Neuronal stem cell (in vitro differentiated cells): ENCODE data around the gene RABL6.
A peak's percentile ranks its signal among the peaks of the same experiment; 100 is the strongest.
"Not testable (repeated sequence)": the region's sequence is repeated elsewhere in the genome, so short reads cannot be mapped to it uniquely, and the experiment has no call there.

Experiments used
- DNase-seq: peaks from one replicate; pipeline ENCODE4 v3.0.0-alpha.2; 2013; ENCODE audit warnings: low spot score
- H2AFZ ChIP-seq: one replicate; pipeline ENCODE4 v1.6.1; 2013; ENCODE audit warnings: mild to moderate bottlenecking, low read length, inconsistent platforms
- H2AK5ac ChIP-seq: 2 replicates; pipeline ENCODE4 v1.6.1; 2013; ENCODE audit warnings: low read depth, mild to moderate bottlenecking, inconsistent platforms, low read length, moderate library complexity, mixed read lengths
- H2BK120ac ChIP-seq: 2 replicates; pipeline ENCODE4 v1.6.1; 2013; ENCODE audit warnings: low read depth, mild to moderate bottlenecking, inconsistent platforms, low read length, moderate library complexity, mixed read lengths
- H2BK12ac ChIP-seq: one replicate; pipeline ENCODE4 v1.6.1; 2013; ENCODE audit warnings: low read length, inconsistent platforms
- H2BK15ac ChIP-seq: 2 replicates; pipeline ENCODE4 v1.6.1; 2013; ENCODE audit warnings: mild to moderate bottlenecking, low read length, inconsistent platforms, mixed read lengths
- H2BK5ac ChIP-seq: one replicate; pipeline ENCODE4 v1.6.1; 2013; ENCODE audit warnings: inconsistent platforms, mild to moderate bottlenecking, low read length, moderate library complexity
- H3K14ac ChIP-seq: one replicate; pipeline ENCODE4 v1.6.1; 2013; ENCODE audit warnings: low read length, inconsistent platforms
- H3K18ac ChIP-seq: 2 replicates; pipeline ENCODE4 v1.6.1; 2013; ENCODE audit warnings: low read length, inconsistent platforms
- H3K23ac ChIP-seq: 2 replicates; pipeline ENCODE4 v1.6.1; 2013; ENCODE audit warnings: low read depth, mild to moderate bottlenecking, mixed read lengths, low read length, inconsistent platforms; ENCODE audit not compliant: poor library complexity
- H3K27ac ChIP-seq: replicated peaks from 3 replicates; pipeline ENCODE4 v1.5.1; 2013; ENCODE audit warnings: low read length, inconsistent platforms
- H3K27me3 ChIP-seq, 3 experiments: 2 replicates each; pipeline ENCODE4 v1.6.1; 2013; ENCODE audit warnings: low read length in 3 of 3, mild to moderate bottlenecking in 2 of 3, inconsistent platforms in 1 of 3, low read depth in 1 of 3, mixed read lengths in 1 of 3, moderate library complexity in 1 of 3; ENCODE audit not compliant: control insufficient read depth in 3 of 3, insufficient read depth in 3 of 3
- H3K36me3 ChIP-seq, 2 donors: replicated peaks in 1 of 2; 2 replicates each; pipeline ENCODE4 v1.6.1; 2013; ENCODE audit warnings: low read length in 2 of 2; ENCODE audit not compliant: control insufficient read depth in 2 of 2, insufficient read depth in 2 of 2
- H3K4ac ChIP-seq: 2 replicates; pipeline ENCODE4 v1.6.1; 2013; ENCODE audit warnings: inconsistent platforms, mild to moderate bottlenecking, low read length, moderate library complexity
- H3K4me1 ChIP-seq, 2 donors: 1 replicate in 1 of 2; 2 replicates in 1 of 2; pipeline ENCODE4 v1.6.1; 2013; ENCODE audit warnings: low read length in 2 of 2, low read depth in 1 of 2; ENCODE audit not compliant: control insufficient read depth in 2 of 2, insufficient read depth in 1 of 2
- H3K4me2 ChIP-seq: one replicate; pipeline ENCODE4 v1.6.1; 2013; ENCODE audit warnings: mild to moderate bottlenecking, low read length, inconsistent platforms; ENCODE audit not compliant: insufficient read depth, poor library complexity, severe bottlenecking
- H3K4me3 ChIP-seq, 2 donors: 2 replicates each; pipeline ENCODE4 v1.5.1; 2013; ENCODE audit warnings: low read length in 2 of 2, mild to moderate bottlenecking in 2 of 2, inconsistent platforms in 1 of 2, moderate library complexity in 1 of 2
- H3K79me1 ChIP-seq: one replicate; pipeline ENCODE4 v1.6.1; 2013; ENCODE audit warnings: low read depth, mild to moderate bottlenecking, inconsistent platforms, low read length, moderate library complexity
- H3K9ac ChIP-seq: one replicate; pipeline ENCODE4 v1.6.1; 2013; ENCODE audit warnings: mild to moderate bottlenecking, low read depth, low read length, inconsistent platforms; ENCODE audit not compliant: poor library complexity
- H3K9me3 ChIP-seq, 2 donors: replicated peaks in 1 of 2; 2 replicates each; pipeline versions ENCODE3 to v1.6.1; 2013; ENCODE audit warnings: low read length in 2 of 2, mild to moderate bottlenecking in 2 of 2, inconsistent platforms in 1 of 2, low read depth in 1 of 2, mixed read lengths in 1 of 2, moderate library complexity in 1 of 2; ENCODE audit not compliant: control insufficient read depth in 2 of 2, insufficient read depth in 1 of 2
- H4K8ac ChIP-seq: one replicate; pipeline ENCODE4 v1.6.1; 2013; ENCODE audit warnings: low read depth, mild to moderate bottlenecking, inconsistent platforms, low read length, moderate library complexity
- H4K91ac ChIP-seq: one replicate; pipeline ENCODE4 v1.6.1; 2013; ENCODE audit warnings: low read length, low read depth, mild to moderate bottlenecking, inconsistent platforms; ENCODE audit not compliant: poor library complexity
- WGBS, 2 donors: extraction: QIAGEN DNeasy Blood & Tissue Kit; methylation state at CpG; one replicate each; pipeline ENCODE4 v1.1.7; 2013; ENCODE audit warnings: missing lambda C conversion rate in 2 of 2, mixed read lengths in 1 of 2; ENCODE audit not compliant: insufficient read length in 2 of 2, insufficient replicate concordance in 1 of 2; ENCODE audit errors: extremely low coverage in 2 of 2; 5-methylcytosine and 5-hydroxymethylcytosine counted together

RABL6 gene

GRCh38 chr9:136865041-136865767, 57.5 kb downstream of the RABL6 start:
- no peak overlapping the region for H4K8ac ChIP-seq
- peak overlapping the region; percentile 97 for H2AK5ac ChIP-seq
- H4K91ac ChIP-seq = no peak overlapping the region
- H3K23ac ChIP-seq = peak overlapping the region; percentile 43
- peak overlapping the region; percentile 92 to 99 for H3K4me3 ChIP-seq
- H2AFZ ChIP-seq = no peak overlapping the region
- no peak overlapping the region for H3K27ac ChIP-seq
- no peak overlapping the region for H3K4ac ChIP-seq
- no peak overlapping the region for H2BK15ac ChIP-seq
- H3K4me2 ChIP-seq = peak overlapping the region; percentile 89
- H3K27me3 ChIP-seq = no peaks in the 10 kb centered on the region
- peaks cover 36 to 59% of the 10 kb centered on the region in 2 donors for H3K36me3 ChIP-seq
- DNase-seq = no peak
- no peak overlapping the region for H2BK12ac ChIP-seq
- peak overlapping the region; percentile 58 for H3K18ac ChIP-seq
- peaks cover 12 to 23% of the 10 kb centered on the region in 2 donors for H3K9me3 ChIP-seq
- peak overlapping the region; percentile 38 for H3K14ac ChIP-seq
- no CpG with 5 or more reads among the region's 11 CpGs for WGBS, 2 donors
- peak overlapping the region; percentile 99 for H3K9ac ChIP-seq
- H2BK5ac ChIP-seq = no peak overlapping the region
- H3K4me1 ChIP-seq = peaks cover 7 to 8% of the 10 kb centered on the region in 2 donors
- H3K79me1 ChIP-seq = peaks cover 29% of the 10 kb centered on the region
- no peak overlapping the region for H2BK120ac ChIP-seq

DNA sequence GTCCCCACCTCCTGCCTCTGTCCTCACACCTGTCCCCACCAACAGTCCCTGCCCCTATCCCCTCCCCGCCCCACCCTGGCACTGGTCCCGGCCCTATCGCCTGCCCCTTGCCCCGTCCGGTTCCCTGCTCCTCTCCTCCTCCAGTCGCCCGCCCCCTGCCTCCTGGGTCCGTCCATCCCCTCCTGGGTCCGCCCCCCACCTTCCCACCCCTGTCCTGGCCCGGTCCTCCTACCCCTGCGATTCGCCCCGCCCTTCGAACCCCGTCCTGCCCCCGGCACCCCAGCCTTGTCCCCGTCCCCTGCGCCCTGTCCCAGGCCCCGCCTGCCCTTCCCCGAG, 58.0 kb downstream of the RABL6 start:
- Histone ChIP-seq H2BK12ac (peak overlapping the region; percentile 90), H3K18ac (peak overlapping the region; percentile 98), H3K4me3 (peak overlapping the region; percentile 92 to 99), H3K14ac (peak overlapping the region; percentile 99), H4K8ac (no peak overlapping the region), H3K9ac (peak overlapping the region; percentile 99), H2AK5ac (peak overlapping the region; percentile 97), H2BK5ac (no peak overlapping the region), H3K4ac (no peak overlapping the region), H3K27me3 (no peaks in the 10 kb centered on the region), H2BK15ac (no peak overlapping the region), H3K9me3 (peaks cover 14 to 26% of the 10 kb centered on the region in 2 donors), H3K4me2 (peak overlapping the region; percentile 89), H3K4me1 (peaks cover 7 to 8% of the 10 kb centered on the region in 2 donors), H3K79me1 (peaks cover 26% of the 10 kb centered on the region), H2AFZ (peak overlapping the region; percentile 89), H3K36me3 (peaks cover 34 to 54% of the 10 kb centered on the region in 2 donors), H3K23ac (peak overlapping the region; percentile 99), H3K27ac (no peak overlapping the region), H2BK120ac (no peak overlapping the region), H4K91ac (peak overlapping the region; percentile 72)
- DNase-seq = no peak
- no CpG with 5 or more reads among the region's 20 CpGs for WGBS, 2 donors

- H2AFZ ChIP-seq = peak overlapping the region; percentile 89
- peak overlapping the region in 1 of 2 donors; percentile 92 for H3K4me3 ChIP-seq
- not testable (repeated sequence) for H3K27me3 ChIP-seq, H3K27ac ChIP-seq, H2BK15ac ChIP-seq, H2BK5ac ChIP-seq, H3K4ac ChIP-seq, H3K14ac ChIP-seq, H3K4me1 ChIP-seq, DNase-seq, H3K18ac ChIP-seq, H2AK5ac ChIP-seq, H2BK12ac ChIP-seq, H4K91ac ChIP-seq, H2BK120ac ChIP-seq, H3K23ac ChIP-seq, H4K8ac ChIP-seq, H3K9ac ChIP-seq, H3K4me2 ChIP-seq
- no CpG with 5 or more reads among the region's 29 CpGs for WGBS, 2 donors
- H3K9me3 ChIP-seq = peaks cover 14 to 33% of the 10 kb centered on the region in 2 donors
- H3K36me3 ChIP-seq = peaks cover 23 to 42% of the 10 kb centered on the region in 2 donors
- H3K79me1 ChIP-seq = peaks cover 24% of the 10 kb centered on the region
Measured at GRCh38 chr9:136866898-136867421, 59.2 kb downstream of the RABL6 start.

DNA sequence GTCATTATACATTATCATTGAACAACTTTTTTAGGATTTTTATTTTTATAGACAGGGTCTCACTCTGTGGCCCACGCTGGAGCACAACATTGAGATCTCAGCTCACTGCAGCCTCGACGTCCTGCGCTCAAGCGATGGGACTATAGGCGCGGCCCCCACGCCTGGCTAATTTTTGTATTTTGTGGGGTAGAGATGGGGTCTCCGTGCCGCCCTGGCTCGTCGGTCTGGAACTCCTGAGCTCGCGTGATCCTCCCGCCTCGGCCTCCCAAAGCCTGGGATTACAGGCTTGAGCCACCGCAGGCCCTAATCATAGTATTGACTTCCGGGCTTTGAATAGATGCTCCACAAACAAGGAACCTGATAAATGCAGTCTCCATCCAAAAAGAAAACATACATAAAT, 59.7 kb downstream of the RABL6 start:
- H3K18ac ChIP-seq = no peak overlapping the region
- H3K79me1 ChIP-seq = peaks cover 21% of the 10 kb centered on the region
- H3K4me3 ChIP-seq = no peak overlapping the region
- H4K8ac ChIP-seq = no peak overlapping the region
- H3K36me3 ChIP-seq = peaks cover 18 to 37% of the 10 kb centered on the region in 2 donors
- H3K14ac ChIP-seq = no peak overlapping the region
- peaks cover 7 to 8% of the 10 kb centered on the region in 2 donors for H3K4me1 ChIP-seq
- H2AFZ ChIP-seq = no peak overlapping the region
- no peak overlapping the region for H2BK120ac ChIP-seq
- no peak overlapping the region for H2BK5ac ChIP-seq
- no peaks in the 10 kb centered on the region for H3K27me3 ChIP-seq
- H3K27ac ChIP-seq = no peak overlapping the region
- H2AK5ac ChIP-seq = no peak overlapping the region
- H3K23ac ChIP-seq = no peak overlapping the region
- WGBS, 2 donors = no CpG with 5 or more reads among the region's 18 CpGs
- no peak overlapping the region for H3K9ac ChIP-seq
- H2BK15ac ChIP-seq = no peak overlapping the region
- no peak overlapping the region for H3K4ac ChIP-seq
- DNase-seq = no peak
- H3K9me3 ChIP-seq = peaks cover 17 to 38% of the 10 kb centered on the region in 2 donors
- no peak overlapping the region for H2BK12ac ChIP-seq
- no peak overlapping the region for H3K4me2 ChIP-seq
- no peak overlapping the region for H4K91ac ChIP-seq
